ENCODE results near the gene HNRNPC. TPM values are rescaled to one million over a fixed set of nuclear protein-coding genes. Genes with fewer than 3 reads are reported as not detected.

HNRNPC gene
- total and polyA plus RNA-seq, 2 of the 8 experiments (the other 6 are each of a cell fraction or from before 2014, with no cell fraction given) = 781 to 1,207 TPM

DNA sequence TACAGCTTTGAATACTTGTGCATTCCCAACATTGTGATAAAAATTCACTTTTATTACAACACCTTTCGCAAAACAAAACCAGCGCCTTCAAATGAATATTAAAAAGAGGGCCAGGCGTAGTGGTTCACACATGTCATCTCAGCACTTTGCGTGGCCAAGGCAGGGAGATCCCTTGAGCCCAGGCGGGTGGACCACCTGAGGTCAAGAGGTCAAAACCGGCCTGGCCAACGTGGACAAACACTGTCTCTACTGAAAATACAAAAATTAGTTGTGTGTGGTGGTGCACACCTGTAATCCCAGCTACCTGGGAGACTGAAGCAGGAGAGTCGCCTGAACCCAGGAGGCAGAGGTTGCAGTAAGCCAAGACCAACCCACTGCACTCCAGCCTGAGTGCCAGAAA lies 42.8 kb downstream of the HNRNPC start:
- Histone ChIP-seq H2AFZ (ENCODE audit: low read length) (no peak overlapping the region), H4K5ac (ENCODE audit: insufficient read length, low read depth, low read length) (no peak overlapping the region), H4K20me1 (replicated peaks in 1 of 2; ENCODE audit: control insufficient read depth in 1 of 2, insufficient read depth in 2 of 2, low read length in 2 of 2) (peaks cover 21 to 30% of the 10 kb centered on the region in 2 experiments), H2AK5ac (ENCODE audit: low read depth, low read length) (no peak overlapping the region), H3K14ac (ENCODE audit: insufficient read length) (no peak overlapping the region), H3K56ac (replicated peaks; ENCODE audit: insufficient read length, low read depth, low read length) (no peak overlapping the region), H3K9me3 (ENCODE audit: insufficient read depth in 2 of 2, low read depth in 1 of 2, low read length in 1 of 2) (no peaks in the 10 kb centered on the region), H3K18ac (ENCODE audit: extremely low read depth, low read length) (no peak overlapping the region), H3K79me1 (ENCODE audit: low read depth, low read length) (peaks cover 2% of the 10 kb centered on the region; the same call in 1 of the 2 replicates), H3K27me3 (replicated peaks in 1 of 4; ENCODE audit: control insufficient read depth in 3 of 4, extremely low read depth in 1 of 4, insufficient read depth in 3 of 4, low read length in 3 of 4) (no peaks in the 10 kb centered on the region), H3K4me3 (ENCODE audit: extremely low read depth in 1 of 4, insufficient read depth in 2 of 4, low read depth in 3 of 4, low read length in 4 of 4) (no peak overlapping the region), H3K23me2 (ENCODE audit: low read depth, low read length) (no peaks in the 10 kb centered on the region), H3K23ac (ENCODE audit: insufficient read length) (no peak overlapping the region), H3K79me2 (ENCODE audit: control insufficient read depth in 1 of 2, insufficient read depth in 2 of 2, low read length in 2 of 2) (peaks cover 5 to 98% of the 10 kb centered on the region in 2 experiments; a peak in 3 of 4 replicates), H2BK12ac (ENCODE audit: low read depth, low read length) (no peak overlapping the region), H4K91ac (replicated peaks; ENCODE audit: insufficient read length, low read length) (no peak overlapping the region), H3K4me1 (replicated peaks in 1 of 4; ENCODE audit: control insufficient read depth in 3 of 4, insufficient read depth in 4 of 4, low read length in 3 of 4) (no peaks in the 10 kb centered on the region), H2BK15ac (ENCODE audit: low read length) (no peak overlapping the region), H3K27ac (ENCODE audit: low read depth, low read length) (no peak overlapping the region), H3K9ac (replicated peaks in 1 of 4; ENCODE audit: extremely low read depth in 1 of 4, low read depth in 3 of 4, low read length in 3 of 4) (no peak overlapping the region), H3K4me2 (ENCODE audit: insufficient read depth in 1 of 2, low read depth in 2 of 2, low read length in 2 of 2) (no peak overlapping the region), H2BK120ac (replicated peaks; ENCODE audit: low read depth, low read length) (no peak overlapping the region), H3K36me3 (ENCODE audit: control insufficient read depth in 2 of 4, insufficient read depth in 4 of 4, low read length in 3 of 4) (peaks cover 30 to 98% (median 67%) of the 10 kb centered on the region in 4 experiments), H4K8ac (ENCODE audit: extremely low read depth, insufficient read depth, low read length) (peak overlapping the region; percentile 64; the same call in 1 of the 2 replicates), H2BK5ac (ENCODE audit: low read depth, low read length) (no peak overlapping the region), H3K4ac (replicated peaks; ENCODE audit: insufficient read length, low read depth, low read length) (no peak overlapping the region), H2BK20ac (ENCODE audit: low read length) (no peak overlapping the region)
- TF ChIP-seq, protein P1, sequence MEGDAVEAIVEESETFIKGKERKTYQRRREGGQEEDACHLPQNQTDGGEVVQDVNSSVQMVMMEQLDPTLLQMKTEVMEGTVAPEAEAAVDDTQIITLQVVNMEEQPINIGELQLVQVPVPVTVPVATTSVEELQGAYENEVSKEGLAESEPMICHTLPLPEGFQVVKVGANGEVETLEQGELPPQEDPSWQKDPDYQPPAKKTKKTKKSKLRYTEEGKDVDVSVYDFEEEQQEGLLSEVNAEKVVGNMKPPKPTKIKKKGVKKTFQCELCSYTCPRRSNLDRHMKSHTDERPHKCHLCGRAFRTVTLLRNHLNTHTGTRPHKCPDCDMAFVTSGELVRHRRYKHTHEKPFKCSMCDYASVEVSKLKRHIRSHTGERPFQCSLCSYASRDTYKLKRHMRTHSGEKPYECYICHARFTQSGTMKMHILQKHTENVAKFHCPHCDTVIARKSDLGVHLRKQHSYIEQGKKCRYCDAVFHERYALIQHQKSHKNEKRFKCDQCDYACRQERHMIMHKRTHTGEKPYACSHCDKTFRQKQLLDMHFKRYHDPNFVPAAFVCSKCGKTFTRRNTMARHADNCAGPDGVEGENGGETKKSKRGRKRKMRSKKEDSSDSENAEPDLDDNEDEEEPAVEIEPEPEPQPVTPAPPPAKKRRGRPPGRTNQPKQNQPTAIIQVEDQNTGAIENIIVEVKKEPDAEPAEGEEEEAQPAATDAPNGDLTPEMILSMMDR (IDR thresholded peaks at IDR 0.05; ENCODE audit: control extremely low read depth in 1 of 3, insufficient read depth in 1 of 3, low read depth in 1 of 3, low read length in 3 of 3) = no peak
- no peak; the same call in 1 of the 2 replicates for TF ChIP-seq POLR2AphosphoS5 (IDR thresholded peaks at IDR 0.05; ENCODE audit: low read depth, low read length)
- TF ChIP-seq CBX5 (IDR thresholded peaks at IDR 0.05; ENCODE audit: low read depth, low read length) = no peak
- TF ChIP-seq RNF2 (IDR thresholded peaks at IDR 0.05; ENCODE audit: borderline replicate concordance, low read depth, low read length, missing control alignments, poor library complexity, severe bottlenecking) = no peak
- WGBS, 2 experiments (ENCODE audit: extremely low coverage in 1 of 2, insufficient coverage in 1 of 2, insufficient read length in 1 of 2, insufficient replicate concordance in 2 of 2, low coverage in 1 of 2, low lambda C conversion rate in 2 of 2, missing lambda C conversion rate in 1 of 2) = 93% methylated on average over 8 of the region's 8 CpGs; no CpG with 5 or more reads in 1 of the 2 experiments
- CTCF ChIA-PET (ENCODE audit: partially characterized antibody) = interaction anchor here (1.8 kb wide), 1 partner anchor 18 kb away, joined by 6 read pairs; no protein-coding TSS in a partner anchor
- FAIRE-seq (no peak), DNase-seq (ENCODE audit: low read depth in 1 of 2, low spot score in 2 of 2) (no peak)
- POLR2A ChIA-PET (ENCODE audit: partially characterized antibody) = interaction anchor here (0.9 to 3.8 kb wide), 8 partner anchors 9 to 38 kb away, joined by 3 to 21 read pairs (median 4); no protein-coding TSS in a partner anchor

Measured in H1 (cell line).